Stimulated activated CD4-positive, alpha-beta T cell treated with anti-CD3 and anti-CD28 coated beads, Interleukin-4, amount 100 ng/mL, for 48 hours (primary cell): Measurements from ENCODE around the gene HPSE.
"Not testable (repeated sequence)": the region's sequence is repeated elsewhere in the genome, so short reads cannot be mapped to it uniquely, and the experiment has no call there.

Experiments used
- DNase-seq, 2 donors: peaks; one replicate each; pipeline ENCODE4 v3.0.0-alpha.2; 2020; ENCODE audit warnings: low read depth in 2 of 2

HPSE gene

GRCh38 chr4:83331956-83332355 lies 2.7 kb downstream of the HPSE start:
- no peak for DNase-seq

GRCh38 chr4:83329521-83330110 lies 5.0 kb downstream of the HPSE start:
- no peak for DNase-seq

- no peak for DNase-seq
Observed at GRCh38 chr4:83328521-83329187, 6.0 kb downstream of the HPSE start.

- no peak for DNase-seq
Observed at GRCh38 chr4:83326546-83326945, 8.1 kb downstream of the HPSE start.

- DNase-seq, result not testable (repeated sequence)
Observed at GRCh38 chr4:83325306-83325705, 9.3 kb downstream of the HPSE start.

- no peak for DNase-seq
Observed at GRCh38 chr4:83323136-83323535, 11.5 kb downstream of the HPSE start.

- no peak for DNase-seq
Observed at GRCh38 chr4:83320548-83320947, 14.1 kb downstream of the HPSE start.

- no peak for DNase-seq
Observed at GRCh38 chr4:83318666-83319065, 16.0 kb downstream of the HPSE start.

GRCh38 chr4:83317671-83318070 lies 17.0 kb downstream of the HPSE start:
- DNase-seq, result no peak

- DNase-seq, result no peak
Observed at GRCh38 chr4:83316459-83317165, 18.0 kb downstream of the HPSE start.

GRCh38 chr4:83315341-83315870 lies 19.2 kb downstream of the HPSE start:
- no peak for DNase-seq

GRCh38 chr4:83308672-83309071 lies 26.0 kb downstream of the HPSE start:
- DNase-seq, result no peak

- no peak for DNase-seq
Observed at GRCh38 chr4:83307920-83308319, 26.7 kb downstream of the HPSE start.

- no peak for DNase-seq
Observed at GRCh38 chr4:83305187-83305586, 29.5 kb downstream of the HPSE start.

GRCh38 chr4:83297548-83298260 lies 36.9 kb downstream of the HPSE start:
- DNase-seq, result no peak

- no peak for DNase-seq
Observed at GRCh38 chr4:83293305-83294046, 41.2 kb downstream of the HPSE start.

- not testable (repeated sequence) for DNase-seq
Observed at GRCh38 chr4:83290059-83290774, 44.4 kb downstream of the HPSE start.

- DNase-seq, result not testable (repeated sequence)
Observed at GRCh38 chr4:83288381-83288780, 46.3 kb downstream of the HPSE start.

GRCh38 chr4:83285055-83285407 lies 49.6 kb downstream of the HPSE start:
- no peak for DNase-seq

GRCh38 chr4:83284193-83285054 lies 50.2 kb downstream of the HPSE start, which contains the start of gene COQ2:
Gene COQ2 (minus strand): TSS chr4:83284798. CDS start chr4:83284764, 34 bp downstream.
- DNase-seq, result peak; percentile 94 to 95
